H1 (cell line): Measurements from ENCODE around the gene XCL1. TPM values are rescaled to one million over a fixed set of nuclear protein-coding genes. Genes with fewer than 3 reads are reported as not detected.

Experiments
- CTCF ChIA-PET: fragments of 300-600 bp; sonication (Branson Sonifier 250); formaldehyde crosslinking; loops from one replicate; lab custom pipeline; 2021; ENCODE audit not compliant: partially characterized antibody; lab: Charles Lee
- POLR2A ChIA-PET: fragments of 300-600 bp; sonication (Branson Sonifier 250); formaldehyde crosslinking; loops from one replicate; lab custom pipeline; 2021; ENCODE audit warnings: inconsistent platforms; ENCODE audit not compliant: partially characterized antibody; lab: Charles Lee
- DNase-seq, 2 experiments: peaks; one replicate each; pipeline versions ENCODE4 v3.0.0 to v3.0.0-alpha.2; 2010 to 2022; ENCODE audit warnings: low spot score in 2 of 2, low read depth in 1 of 2, mixed read lengths in 1 of 2
- FAIRE-seq: peaks from 2 replicates; lab custom pipeline; 2011; peaks lifted over from hg19 to GRCh38; lab: Jason Lieb, UNC
- H2AFZ ChIP-seq: 2 replicates; pipeline ENCODE4 v1.8.1; 2012; ENCODE audit warnings: low read length, inconsistent platforms
- H2AK5ac ChIP-seq: 2 replicates; pipeline ENCODE4 v1.6.1; 2013; ENCODE audit warnings: low read depth, low read length
- H2BK120ac ChIP-seq: replicated peaks from 2 replicates; pipeline ENCODE3; 2013; ENCODE audit warnings: low read depth, low read length, inconsistent platforms
- H2BK12ac ChIP-seq: 2 replicates; pipeline ENCODE4 v1.6.1; 2013; ENCODE audit warnings: low read depth, low read length
- H2BK15ac ChIP-seq: 2 replicates; pipeline ENCODE4 v1.6.1; 2013; ENCODE audit warnings: low read length
- H2BK20ac ChIP-seq: 2 replicates; pipeline ENCODE4 v1.6.1; 2013; ENCODE audit warnings: low read length
- H2BK5ac ChIP-seq: 2 replicates; pipeline ENCODE4 v1.6.1; 2013; ENCODE audit warnings: low read depth, low read length
- H3K14ac ChIP-seq: 2 replicates; pipeline ENCODE4 v1.6.1; 2013; ENCODE audit warnings: inconsistent platforms; ENCODE audit not compliant: insufficient read length
- H3K18ac ChIP-seq: 2 replicates; pipeline ENCODE4 v1.6.1; 2013; ENCODE audit warnings: low read length; ENCODE audit errors: extremely low read depth
- H3K23ac ChIP-seq: 2 replicates; pipeline ENCODE4 v1.6.1; 2013; ENCODE audit warnings: inconsistent platforms; ENCODE audit not compliant: insufficient read length
- H3K23me2 ChIP-seq: 2 replicates; pipeline ENCODE4 v1.6.1; 2013; ENCODE audit warnings: low read depth, low read length
- H3K27ac ChIP-seq: 2 replicates; pipeline ENCODE4 v1.6.1; 2011; ENCODE audit warnings: low read depth, low read length, inconsistent platforms
- H3K27me3 ChIP-seq, 4 experiments: replicated peaks in 1 of 4; 1 replicate in 1 of 4; 2 replicates in 3 of 4; pipeline versions ENCODE4 v1.6.1 to v1.8.1; 2011 to 2013; ENCODE audit warnings: low read length in 3 of 4, mild to moderate bottlenecking in 3 of 4, inconsistent platforms in 2 of 4, mixed read lengths in 2 of 4, moderate library complexity in 1 of 4; ENCODE audit not compliant: control insufficient read depth in 3 of 4, insufficient read depth in 3 of 4; ENCODE audit errors: extremely low read depth in 1 of 4
- H3K36me3 ChIP-seq, 4 experiments: 2 replicates each; pipeline versions ENCODE4 v1.6.1 to v1.8.1; 2011 to 2013; ENCODE audit warnings: mild to moderate bottlenecking in 4 of 4, low read length in 3 of 4, moderate library complexity in 2 of 4, control low read depth in 1 of 4, inconsistent platforms in 1 of 4; ENCODE audit not compliant: insufficient read depth in 4 of 4, control insufficient read depth in 2 of 4
- H3K4ac ChIP-seq: replicated peaks from 2 replicates; pipeline ENCODE3; 2013; ENCODE audit warnings: low read length, low read depth, mixed read lengths, inconsistent platforms; ENCODE audit not compliant: insufficient read length
- H3K4me1 ChIP-seq, 4 experiments: replicated peaks in 1 of 4; 1 replicate in 1 of 4; 2 replicates in 3 of 4; pipeline versions ENCODE4 v1.6.1 to v1.8.1; 2011 to 2013; ENCODE audit warnings: low read length in 3 of 4, inconsistent platforms in 2 of 4, mixed read lengths in 1 of 4; ENCODE audit not compliant: insufficient read depth in 4 of 4, control insufficient read depth in 3 of 4
- H3K4me2 ChIP-seq, 2 experiments: 2 replicates each; pipeline versions ENCODE4 v1.6.1 to v1.8.1; 2011 to 2013; ENCODE audit warnings: low read depth in 2 of 2, low read length in 2 of 2, control low read depth in 1 of 2, inconsistent platforms in 1 of 2, mild to moderate bottlenecking in 1 of 2; ENCODE audit not compliant: insufficient read depth in 1 of 2
- H3K4me3 ChIP-seq, 4 experiments: fragments of 200-600, 300-600 bp in 1 of 4; sonication (generic), shearing (Covaris generic), sonication (Bioruptor Twin) in 1 of 4; 2 replicates each; pipeline versions ENCODE4 v1.5.1 to v1.8.1; 2011 to 2016; ENCODE audit warnings: low read length in 4 of 4, low read depth in 3 of 4, control low read depth in 2 of 4, inconsistent platforms in 2 of 4, mild to moderate bottlenecking in 2 of 4, mixed read lengths in 1 of 4, moderate library complexity in 1 of 4; ENCODE audit not compliant: insufficient read depth in 2 of 4; ENCODE audit errors: extremely low read depth in 1 of 4
- H3K56ac ChIP-seq: replicated peaks from 2 replicates; pipeline ENCODE3; 2013; ENCODE audit warnings: low read depth, mild to moderate bottlenecking, mixed read lengths, low read length, inconsistent platforms; ENCODE audit not compliant: insufficient read length
- H3K79me1 ChIP-seq: 2 replicates; pipeline ENCODE4 v1.6.1; 2013; ENCODE audit warnings: low read depth, low read length, control low read depth
- H3K79me2 ChIP-seq, 2 experiments: 2 replicates each; pipeline versions ENCODE4 v1.6.1 to v1.8.1; 2012 to 2013; ENCODE audit warnings: low read length in 2 of 2, mild to moderate bottlenecking in 2 of 2, inconsistent platforms in 1 of 2; ENCODE audit not compliant: insufficient read depth in 2 of 2, control insufficient read depth in 1 of 2
- H3K9ac ChIP-seq, 4 experiments: replicated peaks in 1 of 4; 1 replicate in 1 of 4; 2 replicates in 3 of 4; pipeline versions ENCODE4 v1.6.1 to v1.8.1; 2011 to 2013; ENCODE audit warnings: low read depth in 3 of 4, low read length in 3 of 4, control low read depth in 2 of 4, mild to moderate bottlenecking in 2 of 4, moderate library complexity in 2 of 4, inconsistent platforms in 1 of 4; ENCODE audit errors: extremely low read depth in 1 of 4
- H3K9me3 ChIP-seq, 2 experiments: 2 replicates each; pipeline versions ENCODE4 v1.6.1 to v1.8.1; 2012 to 2013; ENCODE audit warnings: mild to moderate bottlenecking in 2 of 2, moderate library complexity in 2 of 2, control low read depth in 1 of 2, inconsistent platforms in 1 of 2, low read depth in 1 of 2, low read length in 1 of 2, mixed read lengths in 1 of 2; ENCODE audit not compliant: insufficient read depth in 2 of 2
- H4K20me1 ChIP-seq, 2 experiments: replicated peaks in 1 of 2; 2 replicates each; pipeline versions ENCODE3 to v1.8.1; 2011 to 2013; ENCODE audit warnings: inconsistent platforms in 2 of 2, low read length in 2 of 2, mild to moderate bottlenecking in 1 of 2; ENCODE audit not compliant: insufficient read depth in 2 of 2, control insufficient read depth in 1 of 2
- H4K5ac ChIP-seq: 2 replicates; pipeline ENCODE4 v1.6.1; 2013; ENCODE audit warnings: low read length, low read depth, mixed read lengths, inconsistent platforms; ENCODE audit not compliant: insufficient read length
- H4K8ac ChIP-seq: 2 replicates; pipeline ENCODE4 v1.8.0; 2013; ENCODE audit warnings: mild to moderate bottlenecking, moderate library complexity, low read length, inconsistent platforms; ENCODE audit not compliant: insufficient read depth; ENCODE audit errors: extremely low read depth
- H4K91ac ChIP-seq: replicated peaks from 2 replicates; pipeline ENCODE3; 2013; ENCODE audit warnings: low read length, mixed read lengths, inconsistent platforms; ENCODE audit not compliant: insufficient read length
- ATF3 ChIP-seq: IDR thresholded peaks from 2 replicates; pipeline ENCODE4 v1.6.1; 2011; ENCODE audit warnings: low read depth, mild to moderate bottlenecking, low read length; ENCODE audit not compliant: insufficient read depth
- CBX5 ChIP-seq: fragments of 300-800, 300-1000 bp; sonication (generic); IDR thresholded peaks from 2 replicates; pipeline ENCODE4 v1.7.1; 2016; ENCODE audit warnings: antibody characterized with exemption, low read length, low read depth
- KDM4A ChIP-seq: IDR thresholded peaks from one replicate; pipeline ENCODE4 v1.7.1; 2012; ENCODE audit warnings: low read depth, mild to moderate bottlenecking, moderate library complexity, low read length, inconsistent platforms; ENCODE audit not compliant: severe bottlenecking
- SIRT6 ChIP-seq: IDR thresholded peaks from one replicate; pipeline ENCODE4 v1.7.1; 2012; ENCODE audit warnings: low read length, inconsistent platforms
- SP2 ChIP-seq: IDR thresholded peaks from 2 replicates; pipeline ENCODE4 v1.6.1; 2012; ENCODE audit warnings: mild to moderate bottlenecking, low read length, inconsistent platforms
- SUZ12 ChIP-seq: fragments of 200-600 bp; sonication (generic); IDR thresholded peaks from 2 replicates; pipeline ENCODE4 v1.6.1; 2012; ENCODE audit warnings: mild to moderate bottlenecking, inconsistent platforms, low read length, moderate library complexity, mixed read lengths
- WGBS, 2 experiments: shearing (Covaris generic) in 1 of 2; methylation state at CpG; one replicate each; pipeline versions ENCODE4 v1.1.6 to v1.1.7; 2013 to 2015; ENCODE audit warnings: low lambda C conversion rate in 2 of 2, mixed read lengths in 2 of 2, inconsistent platforms in 1 of 2, low coverage in 1 of 2, missing lambda C conversion rate in 1 of 2; ENCODE audit not compliant: insufficient replicate concordance in 2 of 2, insufficient coverage in 1 of 2, insufficient read length in 1 of 2; ENCODE audit errors: extremely low coverage in 1 of 2, missing lambda C conversion rate in 1 of 2; 5-methylcytosine and 5-hydroxymethylcytosine counted together
- polyA plus RNA-seq, 7 experiments: library from polyadenylated mRNA; depleted of rRNA in 3 of 7; stranded (reverse) in 5 of 7; unstranded in 2 of 7; fragments of >200 nt in 5 of 7; fragments of 200-250 nt in 2 of 7; gene quantifications; 1 replicate in 5 of 7; 2 replicates in 1 of 7; 4 replicates in 1 of 7; pipeline versions ENCODE4 v1.2.1 to v1.2.3, GENCODE V29; 2011 to 2013; ENCODE audit warnings: missing spikeins in 2 of 7, mixed read lengths in 2 of 7
- total RNA-seq: library from RNA; stranded (reverse); fragmentation: NEBNext Ultra II Directional; extraction: Animal tissue kit (Norgen Biotek cat#: 25700); gene quantifications from 2 replicates; pipeline ENCODE4 v1.2.1, GENCODE V29; 2021

Gene XCL1
- total and polyA plus RNA-seq, 2 of the 8 experiments (the other 6 are each of a cell fraction or from before 2014, with no cell fraction given): 0.39 to 0.63 TPM

- no peaks in the 10 kb centered on the region for H3K79me2 ChIP-seq
- no peak overlapping the region for H3K4me2 ChIP-seq
- H4K20me1 ChIP-seq: no peaks in the 10 kb centered on the region
- no peak for DNase-seq
- no peak overlapping the region for H2AK5ac ChIP-seq
- no peaks in the 10 kb centered on the region for H3K79me1 ChIP-seq
- no peak overlapping the region for H4K8ac ChIP-seq
- 87% methylated on average over 1 of the region's 1 CpG; no CpG with 5 or more reads in 1 of the 2 experiments for WGBS, 2 experiments
- H3K9me3 ChIP-seq: no peaks in the 10 kb centered on the region
- H3K27me3 ChIP-seq: no peaks in the 10 kb centered on the region
- H3K18ac ChIP-seq: no peak overlapping the region
- peaks cover 0 to 2% (median 0%) of the 10 kb centered on the region in 4 experiments; a peak in 1 of 7 replicates for H3K4me1 ChIP-seq
- H3K56ac ChIP-seq: no peak overlapping the region
- no peaks in the 10 kb centered on the region for H3K36me3 ChIP-seq
- H3K9ac ChIP-seq: no peak overlapping the region
- H2BK12ac ChIP-seq: no peak overlapping the region
- ChIA-PET CTCF (interaction anchor here (0.9 to 1.6 kb wide), 3 partner anchors 12 to 115 kb away, joined by 3 to 6 read pairs (median 4); no protein-coding TSS in a partner anchor), POLR2A (no interaction called here)
- no peak overlapping the region for H2BK120ac ChIP-seq
- no peak overlapping the region for H2BK15ac ChIP-seq
- no peak overlapping the region for H4K5ac ChIP-seq
- H3K4me3 ChIP-seq: no peak overlapping the region
- no peak overlapping the region for H2AFZ ChIP-seq
- no peak overlapping the region for H3K27ac ChIP-seq
- no peak overlapping the region for H2BK20ac ChIP-seq
- no peak overlapping the region for H3K4ac ChIP-seq
- no peak for FAIRE-seq
- H3K23ac ChIP-seq: no peak overlapping the region
- no peaks in the 10 kb centered on the region for H3K23me2 ChIP-seq
- H4K91ac ChIP-seq: no peak overlapping the region
- H2BK5ac ChIP-seq: no peak overlapping the region
- H3K14ac ChIP-seq: no peak overlapping the region
- TF ChIP-seq SUZ12 (no peak), ATF3 (no peak), KDM4A (no peak), CBX5 (no peak), SIRT6 (no peak), SP2 (no peak)
Measured at GRCh38 chr1:168567007-168567406, 9.4 kb upstream of the XCL1 start.
